Measurements from ENCODE around the gene THOC6. TPM values are rescaled to one million over a fixed set of nuclear protein-coding genes. Genes with fewer than 3 reads are reported as not detected.

Gene THOC6
- total RNA-seq, 1 experiment from 2014 or later, result 68.2 TPM

DNA sequence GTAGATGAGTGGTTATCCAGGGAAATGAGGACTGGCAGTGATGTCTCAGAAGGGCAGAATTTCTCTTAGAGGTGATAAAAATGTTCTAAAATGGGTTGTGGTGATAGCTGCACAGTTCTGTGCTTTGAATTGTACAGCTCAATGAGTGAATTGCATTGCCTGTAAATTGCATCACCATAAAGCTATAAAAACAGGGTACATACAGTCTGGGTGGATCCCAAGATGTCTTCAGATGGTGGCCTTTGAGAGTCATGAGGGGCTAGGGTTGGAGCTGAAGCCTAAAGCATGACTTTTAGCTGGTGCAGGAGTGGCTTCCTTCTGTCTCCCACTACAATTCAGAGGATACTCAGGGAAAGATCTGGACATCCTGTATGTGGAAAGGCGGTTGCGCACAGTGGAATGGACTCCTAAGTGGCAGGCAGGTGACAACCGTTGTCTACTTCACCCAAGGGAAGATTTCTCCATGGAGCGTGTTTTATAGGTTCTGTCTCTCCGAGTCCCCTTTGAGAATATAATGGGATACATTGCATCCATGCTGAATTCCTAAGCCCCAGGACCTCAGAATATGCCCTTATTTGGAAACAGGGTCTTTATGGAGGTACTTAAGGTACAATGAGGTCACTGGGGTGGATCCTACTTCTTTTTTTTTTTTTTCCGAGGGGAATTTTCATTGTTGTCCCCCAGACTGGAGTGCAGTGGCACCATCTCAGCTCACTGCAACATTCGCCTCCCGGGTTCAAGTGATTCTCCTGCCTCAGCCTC, 40.0 kb downstream of the THOC6 start:
- no peaks in the 10 kb centered on the region; a peak in 2 of 7 replicates for H3K36me3 Mint-ChIP-seq (ENCODE audit: insufficient read depth in 1 of 3, low read depth in 3 of 3)
- no CpG with 5 or more reads among the region's 8 CpGs for WGBS (ENCODE audit: extremely low coverage, insufficient read length, low lambda C conversion rate)
- no peak overlapping the region for H2BK12ac ChIP-seq (ENCODE audit: insufficient read length, low read depth, low read length)

More for the DNA sequence above, 40.0 kb downstream of the THOC6 start:
- H3K9me3 Mint-ChIP-seq, result no peaks in the 10 kb centered on the region; a peak in 1 of 5 replicates
- peaks cover 24 to 29% of the 10 kb centered on the region in 2 experiments for H3K4me1 Mint-ChIP-seq
- no peaks in the 10 kb centered on the region for H3K27me3 ChIP-seq (ENCODE audit: insufficient read depth, low read length)
- no peak overlapping the region for H4K8ac ChIP-seq (replicated peaks; ENCODE audit: insufficient read length, low read depth, low read length)
- no peak overlapping the region for H2BK120ac ChIP-seq (ENCODE audit: low read depth, low read length, poor library complexity, severe bottlenecking)
- H3K27ac ChIP-seq (ENCODE audit: insufficient read length, low read depth, low read length), result no peak overlapping the region
- no peak overlapping the region for H3K14ac ChIP-seq (ENCODE audit: insufficient read depth, low read length)
- no peaks in the 10 kb centered on the region for H4K20me1 ChIP-seq (ENCODE audit: control insufficient read depth, insufficient read depth, insufficient read length)
- H3K4me1 ChIP-seq (ENCODE audit: insufficient read depth, low read length), result no peaks in the 10 kb centered on the region
- H3K79me1 ChIP-seq (ENCODE audit: insufficient read depth, low read depth, low read length, poor library complexity, severe bottlenecking), result no peaks in the 10 kb centered on the region
- H3K27ac Mint-ChIP-seq, result peak overlapping the region in 2 of 3 experiments; percentile 19 to 49; a peak in 1 of 7 replicates
- H3K9ac ChIP-seq (ENCODE audit: extremely low read depth, insufficient read length, low read length), result no peak overlapping the region
- DNase-seq, result no peak
- H4K5ac ChIP-seq (ENCODE audit: insufficient read length, low read depth, low read length), result no peak overlapping the region
- no peak overlapping the region for H3K4ac ChIP-seq (ENCODE audit: low read depth, low read length)
- no peak overlapping the region for H2BK5ac ChIP-seq (ENCODE audit: insufficient read length, low read length)
- H3K23ac ChIP-seq (ENCODE audit: insufficient read length, low read depth, low read length), result no peak overlapping the region
- no peak overlapping the region for H2AK5ac ChIP-seq (ENCODE audit: insufficient read length, low read length)
- peak overlapping the region; percentile 47 for H3K18ac ChIP-seq (ENCODE audit: insufficient read length, low read depth, low read length)
- no peak overlapping the region for H2BK15ac ChIP-seq (ENCODE audit: low read depth, low read length)
- H2BK20ac ChIP-seq (ENCODE audit: low read depth, low read length, poor library complexity, severe bottlenecking), result no peak overlapping the region
- no peak overlapping the region for H4K91ac ChIP-seq (ENCODE audit: insufficient read length, low read depth, low read length)
- no peak overlapping the region for H3K4me2 ChIP-seq (ENCODE audit: insufficient read depth, insufficient read length, low read length)
- peak overlapping the region in 1 of 2 experiments; percentile 5; a peak in 1 of 5 replicates for H3K4me3 Mint-ChIP-seq
- no peaks in the 10 kb centered on the region for H3K79me2 ChIP-seq (ENCODE audit: insufficient read depth, low read length)
- H3K56ac ChIP-seq (ENCODE audit: insufficient read length, low read depth, low read length), result no peak overlapping the region
- H2AFZ ChIP-seq (ENCODE audit: low read length), result no peak overlapping the region
- H3T11ph ChIP-seq (ENCODE audit: low read length), result no peak overlapping the region
- TF ChIP-seq, protein P1, sequence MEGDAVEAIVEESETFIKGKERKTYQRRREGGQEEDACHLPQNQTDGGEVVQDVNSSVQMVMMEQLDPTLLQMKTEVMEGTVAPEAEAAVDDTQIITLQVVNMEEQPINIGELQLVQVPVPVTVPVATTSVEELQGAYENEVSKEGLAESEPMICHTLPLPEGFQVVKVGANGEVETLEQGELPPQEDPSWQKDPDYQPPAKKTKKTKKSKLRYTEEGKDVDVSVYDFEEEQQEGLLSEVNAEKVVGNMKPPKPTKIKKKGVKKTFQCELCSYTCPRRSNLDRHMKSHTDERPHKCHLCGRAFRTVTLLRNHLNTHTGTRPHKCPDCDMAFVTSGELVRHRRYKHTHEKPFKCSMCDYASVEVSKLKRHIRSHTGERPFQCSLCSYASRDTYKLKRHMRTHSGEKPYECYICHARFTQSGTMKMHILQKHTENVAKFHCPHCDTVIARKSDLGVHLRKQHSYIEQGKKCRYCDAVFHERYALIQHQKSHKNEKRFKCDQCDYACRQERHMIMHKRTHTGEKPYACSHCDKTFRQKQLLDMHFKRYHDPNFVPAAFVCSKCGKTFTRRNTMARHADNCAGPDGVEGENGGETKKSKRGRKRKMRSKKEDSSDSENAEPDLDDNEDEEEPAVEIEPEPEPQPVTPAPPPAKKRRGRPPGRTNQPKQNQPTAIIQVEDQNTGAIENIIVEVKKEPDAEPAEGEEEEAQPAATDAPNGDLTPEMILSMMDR (conservative IDR thresholded peaks at IDR 0.05), result no peak
- no peaks in the 10 kb centered on the region for H3K9me3 ChIP-seq (ENCODE audit: control insufficient read depth, low read depth, low read length)
- H3K23me2 ChIP-seq (ENCODE audit: insufficient read length, low read depth, low read length, poor library complexity, severe bottlenecking), result peaks cover 7% of the 10 kb centered on the region
- H3K27me3 Mint-ChIP-seq (ENCODE audit: low read depth), result peaks cover 19% of the 10 kb centered on the region

Measured in H9 (cell line).